Measurements from ENCODE around the gene SLC30A7. TPM values are rescaled to one million over a fixed set of nuclear protein-coding genes. Genes with fewer than 3 reads are reported as not detected.
"Not testable (repeated sequence)": the region's sequence is repeated elsewhere in the genome, so short reads cannot be mapped to it uniquely, and the experiment has no call there.

The SLC30A7 gene
- total and polyA plus RNA-seq, 5 donors: 2.1 to 12.3 (median 9.1) TPM

DNA sequence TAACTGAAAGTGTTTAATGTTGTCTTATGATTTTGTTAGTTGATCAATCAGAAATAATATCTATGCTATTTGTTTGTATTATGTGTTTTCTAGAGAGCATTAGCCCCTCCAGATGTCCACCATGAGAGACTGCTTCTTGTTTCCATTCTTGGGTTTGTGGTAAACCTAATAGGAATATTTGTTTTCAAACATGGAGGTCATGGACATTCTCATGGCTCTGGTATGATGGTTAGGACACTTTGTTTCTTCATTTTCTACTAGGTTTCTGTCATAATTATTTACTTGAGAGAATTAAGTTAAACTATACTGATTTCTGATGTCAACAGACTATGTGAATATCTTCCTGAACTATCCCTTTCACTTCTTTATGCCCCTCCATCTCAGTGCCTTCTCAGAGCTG lies 16.1 kb downstream of the SLC30A7 start:
- Histone ChIP-seq H3K9me3 (ENCODE audit: control insufficient read depth, low read length) (no peaks in the 10 kb centered on the region), H3K27ac (ENCODE audit: low read length) (no peak overlapping the region), H3K4me1 (ENCODE audit: control insufficient read depth, insufficient read depth, low read length) (no peaks in the 10 kb centered on the region), H3K4me3 (ENCODE audit: low read length) (no peak overlapping the region), H3K27me3 (ENCODE audit: control insufficient read depth, insufficient read depth) (no peaks in the 10 kb centered on the region)
- ATAC-seq (no peak), DNase-seq (no peak)
- intact Hi-C loops (cut with DNase I): no loop called here

DNA sequence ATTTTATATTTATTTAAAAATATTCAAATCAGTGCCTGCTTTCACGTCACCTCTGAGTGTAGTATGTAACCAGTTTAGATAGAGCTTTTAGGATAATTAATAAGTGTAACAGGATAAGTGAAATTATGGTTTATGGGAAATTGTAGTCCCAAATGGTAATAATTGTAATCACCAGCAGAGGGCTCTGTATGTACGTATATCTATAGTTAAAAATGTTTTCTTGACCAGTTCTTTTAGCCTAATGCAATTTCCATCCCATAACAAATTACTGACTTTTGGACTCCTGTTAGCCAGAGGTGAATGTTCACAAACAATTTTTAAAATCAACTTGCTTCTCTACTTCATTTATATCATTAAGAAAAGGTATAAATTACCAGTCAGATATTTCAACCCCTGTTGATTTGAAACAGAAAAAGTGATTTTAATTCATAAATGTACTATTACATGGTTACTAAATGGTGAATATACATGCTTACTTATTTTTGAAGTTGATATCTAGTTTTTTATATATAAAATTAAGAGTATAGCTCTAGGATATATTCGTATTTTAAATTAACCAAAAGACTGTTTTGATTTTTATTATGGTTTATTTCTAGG lies 25.3 kb downstream of the SLC30A7 start:
- intact Hi-C loops (cut with DNase I): loop anchor here in 3 of 4 donors (5.0 kb wide), 2 partner anchors 366 to 436 kb away; no protein-coding TSS in a partner anchor
- no peaks in the 10 kb centered on the region for H3K9me3 ChIP-seq (ENCODE audit: control insufficient read depth, low read length)
- H3K4me3 ChIP-seq (ENCODE audit: low read length): no peak overlapping the region
- H3K4me1 ChIP-seq (ENCODE audit: control insufficient read depth, insufficient read depth, low read length): no peaks in the 10 kb centered on the region
- no peaks in the 10 kb centered on the region for H3K27me3 ChIP-seq (ENCODE audit: control insufficient read depth, insufficient read depth)
- WGBS: 39% methylated on average over 3 of the region's 3 CpGs
- H3K27ac ChIP-seq (ENCODE audit: low read length): no peak overlapping the region
- no peak for DNase-seq
- peak in 1 of 2 donors; percentile 36 for ATAC-seq

DNA sequence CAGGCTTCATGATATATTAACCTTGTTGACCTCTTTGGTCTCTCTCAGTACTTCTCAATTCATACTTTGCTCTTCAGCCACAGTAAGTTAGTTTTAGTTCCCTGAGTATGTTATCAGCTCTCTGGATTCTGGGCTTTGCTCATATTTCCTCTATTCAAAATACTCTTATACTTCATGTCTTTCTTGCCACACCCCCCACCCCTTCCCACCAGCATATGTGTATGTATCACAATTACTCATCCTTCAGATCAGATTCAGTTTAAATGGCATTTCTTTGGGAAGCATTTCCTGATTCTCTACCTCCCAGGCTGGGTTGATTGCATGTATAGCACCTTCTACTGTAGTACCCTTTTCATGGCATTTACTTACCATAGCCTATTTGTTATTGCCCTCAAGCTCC lies 28.3 kb downstream of the SLC30A7 start:
- Histone ChIP-seq H3K27ac (ENCODE audit: low read length) (no peak overlapping the region), H3K4me3 (ENCODE audit: low read length) (no peak overlapping the region), H3K9me3 (ENCODE audit: control insufficient read depth, low read length) (no peaks in the 10 kb centered on the region), H3K27me3 (ENCODE audit: control insufficient read depth, insufficient read depth) (no peaks in the 10 kb centered on the region), H3K4me1 (ENCODE audit: control insufficient read depth, insufficient read depth, low read length) (no peaks in the 10 kb centered on the region)
- ATAC-seq: no peak
- no peak for DNase-seq
- intact Hi-C loops (cut with DNase I): loop anchor here in 3 of 4 donors (5.0 kb wide), 2 partner anchors 363 to 433 kb away; no protein-coding TSS in a partner anchor

DNA sequence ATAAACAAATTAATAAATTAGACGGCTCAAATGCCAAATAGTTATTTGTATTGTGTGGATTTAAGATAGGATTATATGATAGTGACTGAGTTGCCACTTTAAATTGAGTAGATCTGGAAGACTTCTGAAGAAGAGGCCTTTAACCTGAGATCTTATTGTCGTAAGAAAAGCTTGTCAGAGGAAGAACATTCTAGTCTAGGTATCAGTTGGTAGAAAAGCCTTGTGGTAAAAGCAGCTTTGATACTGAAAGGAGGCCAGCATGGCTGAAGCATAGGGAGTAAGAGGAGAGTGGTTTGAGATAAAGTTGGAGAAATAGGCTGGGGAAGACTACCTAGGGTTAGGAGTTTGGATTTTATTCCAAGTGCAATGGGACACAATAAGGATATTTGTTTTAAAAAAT lies 29.1 kb downstream of the SLC30A7 start:
- Histone ChIP-seq H3K9me3 (ENCODE audit: control insufficient read depth, low read length) (no peaks in the 10 kb centered on the region), H3K27me3 (ENCODE audit: control insufficient read depth, insufficient read depth) (no peaks in the 10 kb centered on the region), H3K4me1 (ENCODE audit: control insufficient read depth, insufficient read depth, low read length) (no peaks in the 10 kb centered on the region), H3K27ac (ENCODE audit: low read length) (no peak overlapping the region), H3K4me3 (ENCODE audit: low read length) (no peak overlapping the region)
- ATAC-seq (no peak), DNase-seq (no peak)
- intact Hi-C loops (cut with DNase I): loop anchor here in 3 of 4 donors (5.0 kb wide), 2 partner anchors 362 to 432 kb away; no protein-coding TSS in a partner anchor
- WGBS: 84% methylated on average over 2 of the region's 2 CpGs

DNA sequence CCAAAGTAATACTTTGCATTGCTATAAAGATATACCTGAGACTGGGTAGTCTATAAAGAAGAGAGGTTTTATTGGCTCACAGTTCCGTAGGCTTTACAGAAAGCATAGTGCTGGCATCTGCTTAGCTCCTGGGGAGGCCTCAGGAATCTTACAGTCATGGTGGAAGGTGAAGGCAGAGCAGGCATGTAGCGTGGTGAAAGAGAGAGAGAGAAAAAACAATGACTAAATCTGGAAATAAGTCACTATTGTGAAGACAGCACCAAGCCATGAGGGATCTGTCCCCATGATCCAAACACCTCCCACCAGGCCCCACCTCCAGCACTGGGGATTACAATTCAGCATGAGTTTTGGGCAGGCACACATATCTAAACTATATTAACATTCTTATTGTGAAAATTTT lies 30.4 kb downstream of the SLC30A7 start:
- ATAC-seq (no peak), DNase-seq (no peak)
- Histone ChIP-seq H3K4me3 (ENCODE audit: low read length) (no peak overlapping the region), H3K27me3 (ENCODE audit: control insufficient read depth, insufficient read depth) (no peaks in the 10 kb centered on the region), H3K9me3 (ENCODE audit: control insufficient read depth, low read length) (no peaks in the 10 kb centered on the region), H3K27ac (ENCODE audit: low read length) (no peak overlapping the region), H3K4me1 (ENCODE audit: control insufficient read depth, insufficient read depth, low read length) (no peaks in the 10 kb centered on the region)
- intact Hi-C loops (cut with DNase I): loop anchor here in 1 of 4 donors (5.0 kb wide), 1 partner anchor 361 kb away; no protein-coding TSS in a partner anchor
- WGBS: 100% methylated on average over 2 of the region's 2 CpGs

DNA sequence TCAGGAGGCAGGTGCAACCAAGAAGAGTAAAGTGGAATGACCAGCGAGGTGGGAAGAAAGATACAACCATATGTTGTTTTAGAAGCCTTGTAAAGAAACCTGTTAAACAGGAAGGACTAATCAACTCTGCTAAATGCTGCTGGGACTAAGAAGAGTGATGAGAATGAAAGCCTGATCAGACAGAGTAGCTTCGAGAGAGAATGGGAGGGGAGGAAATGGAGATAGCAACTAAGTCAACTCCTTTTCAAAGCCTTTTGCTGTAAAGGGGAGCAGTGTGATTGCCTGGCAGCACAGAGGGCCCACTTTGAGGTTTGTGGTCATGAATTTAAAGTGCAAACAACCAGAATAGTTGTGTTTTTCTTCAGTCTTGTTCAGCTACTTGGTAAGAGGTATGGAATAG lies 31.4 kb downstream of the SLC30A7 start:
- Histone ChIP-seq H3K27me3 (ENCODE audit: control insufficient read depth, insufficient read depth) (no peaks in the 10 kb centered on the region), H3K27ac (ENCODE audit: low read length) (no peak overlapping the region), H3K9me3 (ENCODE audit: control insufficient read depth, low read length) (no peaks in the 10 kb centered on the region), H3K4me3 (ENCODE audit: low read length) (no peak overlapping the region), H3K4me1 (ENCODE audit: control insufficient read depth, insufficient read depth, low read length) (no peaks in the 10 kb centered on the region)
- DNase-seq: no peak
- 57% methylated on average over 2 of the region's 2 CpGs for WGBS
- intact Hi-C loops (cut with DNase I): loop anchor here in 1 of 4 donors (5.0 kb wide), 1 partner anchor 360 kb away; no protein-coding TSS in a partner anchor
- ATAC-seq: no peak

DNA sequence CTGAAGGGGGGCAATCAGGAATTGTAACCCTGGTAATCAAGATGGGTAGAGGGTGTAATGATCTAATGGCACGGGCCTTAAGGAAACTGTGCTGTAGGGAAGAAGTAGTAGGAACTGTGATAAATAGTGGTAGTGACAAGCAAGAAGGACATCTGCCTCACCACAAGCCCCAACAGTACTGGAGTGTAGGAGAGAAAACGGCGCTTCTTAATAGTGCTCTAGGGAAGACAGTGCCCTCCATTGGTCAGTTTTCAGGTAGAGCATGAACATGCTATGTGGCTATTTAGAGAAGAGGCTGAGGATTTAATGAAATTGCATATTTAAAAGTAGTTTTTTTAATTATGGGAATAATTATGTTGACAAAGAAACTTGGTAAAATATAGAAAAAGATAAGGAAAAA lies 32.2 kb downstream of the SLC30A7 start:
- DNase-seq: no peak
- intact Hi-C loops (cut with DNase I): loop anchor here in 1 of 4 donors (5.0 kb wide), 1 partner anchor 359 kb away; no protein-coding TSS in a partner anchor

DNA sequence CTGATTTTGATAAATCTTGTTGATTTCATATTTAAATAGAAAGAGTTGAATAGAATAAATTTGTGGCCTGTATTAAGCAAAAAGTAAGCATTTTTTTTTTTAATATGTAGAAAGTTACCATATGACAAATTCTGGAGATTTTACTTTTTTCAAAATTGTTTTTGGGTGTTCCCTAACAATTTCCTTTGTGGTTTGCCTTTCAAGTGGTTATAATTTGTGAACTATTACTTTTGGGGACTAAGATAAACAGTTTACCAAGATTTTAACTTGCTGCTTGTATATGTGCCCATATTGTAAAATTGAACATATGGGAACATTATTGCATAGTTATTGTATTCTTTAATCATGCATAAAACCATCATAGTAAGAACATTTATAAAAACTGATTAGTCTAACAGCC lies 34.6 kb downstream of the SLC30A7 start:
- Histone ChIP-seq H3K9me3 (ENCODE audit: control insufficient read depth, low read length) (no peaks in the 10 kb centered on the region), H3K4me3 (ENCODE audit: low read length) (no peak overlapping the region), H3K27me3 (ENCODE audit: control insufficient read depth, insufficient read depth) (no peaks in the 10 kb centered on the region), H3K4me1 (ENCODE audit: control insufficient read depth, insufficient read depth, low read length) (no peaks in the 10 kb centered on the region), H3K27ac (ENCODE audit: low read length) (no peak overlapping the region)
- intact Hi-C loops (cut with DNase I): no loop called here
- no peak for ATAC-seq
- DNase-seq: no peak

More for the DNA sequence above, 32.2 kb downstream of the SLC30A7 start:
- no peak for ATAC-seq
- no peaks in the 10 kb centered on the region for H3K27me3 ChIP-seq (ENCODE audit: control insufficient read depth, insufficient read depth)
- H3K27ac ChIP-seq (ENCODE audit: low read length): no peak overlapping the region
- WGBS: 86% methylated on average over 3 of the region's 3 CpGs
- no peak overlapping the region for H3K4me3 ChIP-seq (ENCODE audit: low read length)
- no peaks in the 10 kb centered on the region for H3K9me3 ChIP-seq (ENCODE audit: control insufficient read depth, low read length)
- H3K4me1 ChIP-seq (ENCODE audit: control insufficient read depth, insufficient read depth, low read length): no peaks in the 10 kb centered on the region

DNA sequence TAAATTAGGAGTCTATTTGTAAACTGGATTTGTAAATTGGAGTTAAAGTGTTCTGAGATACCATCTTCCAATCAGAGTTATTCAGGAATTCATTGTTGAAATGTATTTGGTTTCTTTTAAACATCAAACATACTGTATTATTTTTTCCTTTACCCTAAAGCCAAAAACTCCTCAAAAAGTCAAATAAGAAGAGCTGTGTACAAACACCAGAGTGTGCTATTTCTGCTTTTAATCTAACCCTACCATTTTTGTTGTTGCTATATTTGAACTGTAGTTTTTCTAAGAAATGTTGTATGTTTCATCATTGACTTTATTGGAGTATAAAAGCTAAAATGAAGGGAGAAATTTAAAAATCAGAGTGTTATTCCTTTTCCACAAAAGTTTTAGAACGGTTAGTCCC lies 35.8 kb downstream of the SLC30A7 start:
- no peaks in the 10 kb centered on the region for H3K27me3 ChIP-seq (ENCODE audit: control insufficient read depth, insufficient read depth)
- H3K9me3 ChIP-seq (ENCODE audit: control insufficient read depth, low read length): no peaks in the 10 kb centered on the region
- no peak overlapping the region for H3K4me3 ChIP-seq (ENCODE audit: low read length)
- no peak for DNase-seq
- ATAC-seq: no peak
- no peak overlapping the region for H3K27ac ChIP-seq (ENCODE audit: low read length)
- intact Hi-C loops (cut with DNase I): no loop called here
- no peaks in the 10 kb centered on the region for H3K4me1 ChIP-seq (ENCODE audit: control insufficient read depth, insufficient read depth, low read length)
- WGBS: 91% methylated on average over 1 of the region's 1 CpG

DNA sequence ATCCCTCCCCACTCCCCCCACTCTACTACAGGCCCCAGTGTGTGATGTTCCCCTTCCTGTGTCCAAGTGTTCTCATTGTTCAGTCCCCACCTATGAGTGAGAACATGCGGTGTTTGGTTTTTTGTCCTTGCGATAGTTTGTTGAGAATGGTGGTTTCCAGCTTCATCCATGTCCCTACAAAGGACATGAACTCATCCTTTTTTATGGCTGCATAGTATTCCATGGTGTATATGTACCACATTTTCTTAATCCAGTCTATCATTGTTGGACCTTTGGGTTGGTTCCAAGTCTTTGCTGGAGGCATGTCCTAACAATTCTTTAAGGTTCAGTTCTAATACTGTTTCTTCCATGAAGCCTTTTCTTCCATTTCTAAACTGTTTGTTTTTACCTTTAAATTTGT lies 37.7 kb downstream of the SLC30A7 start:
- intact Hi-C loops (cut with DNase I); ATAC-seq; H3K27ac ChIP-seq (ENCODE audit: low read length); H3K4me1 ChIP-seq (ENCODE audit: control insufficient read depth, insufficient read depth, low read length); DNase-seq; H3K4me3 ChIP-seq (ENCODE audit: low read length); H3K9me3 ChIP-seq (ENCODE audit: control insufficient read depth, low read length); H3K27me3 ChIP-seq (ENCODE audit: control insufficient read depth, insufficient read depth): not testable (repeated sequence)
- 94% methylated on average over 2 of the region's 2 CpGs for WGBS

DNA sequence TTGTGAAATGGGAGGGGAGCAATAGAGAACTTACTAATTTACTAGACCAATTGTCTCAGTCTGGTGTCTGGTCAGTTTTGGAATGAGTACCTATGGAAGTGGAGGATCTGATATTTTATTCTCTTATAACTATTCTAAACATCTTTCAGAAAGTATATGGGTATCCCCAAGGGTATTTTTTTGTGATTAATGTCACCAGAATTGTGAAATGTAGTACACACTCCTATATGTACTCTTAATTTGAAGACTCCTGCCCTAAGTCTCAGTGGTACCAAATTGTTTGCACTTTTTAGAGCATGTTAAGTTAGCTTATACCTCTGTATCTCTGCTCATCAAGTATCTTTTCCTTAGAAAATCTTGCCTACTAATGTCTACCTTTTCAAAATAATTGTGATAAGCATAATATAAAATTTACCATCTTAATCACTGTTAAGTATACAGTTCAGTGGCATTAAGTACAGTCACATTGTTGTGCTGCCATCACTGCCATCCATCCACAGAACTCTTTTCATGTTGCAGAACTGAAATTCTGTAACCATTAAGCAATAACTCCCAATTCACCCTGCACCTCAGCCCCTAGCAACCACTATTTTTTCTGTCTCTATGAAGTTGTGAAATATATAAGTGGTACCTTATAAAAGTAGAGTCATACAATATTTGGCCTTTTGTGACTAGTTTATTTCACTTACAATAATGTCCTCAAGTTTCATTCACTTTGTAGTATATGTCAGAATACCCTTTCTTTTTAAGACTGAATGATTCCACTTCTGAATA lies 40.5 kb downstream of the SLC30A7 start:
- Histone ChIP-seq H3K9me3 (ENCODE audit: control insufficient read depth, low read length) (no peaks in the 10 kb centered on the region), H3K27ac (ENCODE audit: low read length) (no peak overlapping the region), H3K4me1 (ENCODE audit: control insufficient read depth, insufficient read depth, low read length) (no peaks in the 10 kb centered on the region), H3K27me3 (ENCODE audit: control insufficient read depth, insufficient read depth) (no peaks in the 10 kb centered on the region), H3K4me3 (ENCODE audit: low read length) (no peak overlapping the region)
- DNase-seq: no peak
- no peak for ATAC-seq
- intact Hi-C loops (cut with DNase I): no loop called here
